PFSK-1 (cell line): ENCODE measurements around the gene HMGN4.

Source experiments
- FOXP2 ChIP-seq: optimal IDR thresholded peaks from 2 replicates; pipeline ENCODE3; 2011; ENCODE audit warnings: borderline replicate concordance, control low read depth, inconsistent platforms; ENCODE audit not compliant: insufficient read depth; ENCODE audit errors: extremely low read length, extremely low read depth
- POLR2AphosphoS5 ChIP-seq: IDR thresholded peaks from 2 replicates; pipeline ENCODE4 v1.6.1; 2012; ENCODE audit warnings: low read depth, mild to moderate bottlenecking, control low read depth, low read length, moderate library complexity
- SIN3A ChIP-seq: IDR thresholded peaks from 2 replicates; pipeline ENCODE4 v1.6.1; 2012; ENCODE audit warnings: mild to moderate bottlenecking, low read length, moderate library complexity, borderline replicate concordance; ENCODE audit not compliant: insufficient read depth
- TAF1 ChIP-seq: IDR thresholded peaks from 2 replicates; pipeline ENCODE4 v1.6.1; 2012; ENCODE audit warnings: low read length, control low read depth, borderline replicate concordance; ENCODE audit not compliant: insufficient read depth
- TF ChIP-seq, protein P1 (sequence below), 2 experiments: IDR thresholded peaks; 2 replicates each; pipeline versions ENCODE4 v1.6.1 to v1.8.0; 2011 to 2012; ENCODE audit warnings: low read depth in 2 of 2, low read length in 2 of 2, control low read depth in 1 of 2, inconsistent platforms in 1 of 2, mild to moderate bottlenecking in 1 of 2, moderate library complexity in 1 of 2; ENCODE audit not compliant: insufficient read depth in 1 of 2

HMGN4 gene

DNA sequence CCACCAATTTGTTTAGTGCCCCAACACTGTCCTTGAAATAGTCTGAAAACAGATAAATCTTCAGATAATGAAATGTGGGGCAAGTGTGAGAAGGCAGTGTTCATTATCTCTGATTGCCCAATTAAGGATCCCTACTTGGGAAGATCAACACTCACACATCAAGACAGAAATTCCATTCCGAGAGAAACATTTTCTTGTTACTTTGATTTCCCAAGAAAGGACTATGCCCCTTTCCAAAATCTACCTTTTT lies 16.2 kb downstream of the HMGN4 start:
- TF ChIP-seq SIN3A (no peak), POLR2AphosphoS5 (no peak), TAF1 (no peak), FOXP2 (no peak)
- TF ChIP-seq, protein P1, sequence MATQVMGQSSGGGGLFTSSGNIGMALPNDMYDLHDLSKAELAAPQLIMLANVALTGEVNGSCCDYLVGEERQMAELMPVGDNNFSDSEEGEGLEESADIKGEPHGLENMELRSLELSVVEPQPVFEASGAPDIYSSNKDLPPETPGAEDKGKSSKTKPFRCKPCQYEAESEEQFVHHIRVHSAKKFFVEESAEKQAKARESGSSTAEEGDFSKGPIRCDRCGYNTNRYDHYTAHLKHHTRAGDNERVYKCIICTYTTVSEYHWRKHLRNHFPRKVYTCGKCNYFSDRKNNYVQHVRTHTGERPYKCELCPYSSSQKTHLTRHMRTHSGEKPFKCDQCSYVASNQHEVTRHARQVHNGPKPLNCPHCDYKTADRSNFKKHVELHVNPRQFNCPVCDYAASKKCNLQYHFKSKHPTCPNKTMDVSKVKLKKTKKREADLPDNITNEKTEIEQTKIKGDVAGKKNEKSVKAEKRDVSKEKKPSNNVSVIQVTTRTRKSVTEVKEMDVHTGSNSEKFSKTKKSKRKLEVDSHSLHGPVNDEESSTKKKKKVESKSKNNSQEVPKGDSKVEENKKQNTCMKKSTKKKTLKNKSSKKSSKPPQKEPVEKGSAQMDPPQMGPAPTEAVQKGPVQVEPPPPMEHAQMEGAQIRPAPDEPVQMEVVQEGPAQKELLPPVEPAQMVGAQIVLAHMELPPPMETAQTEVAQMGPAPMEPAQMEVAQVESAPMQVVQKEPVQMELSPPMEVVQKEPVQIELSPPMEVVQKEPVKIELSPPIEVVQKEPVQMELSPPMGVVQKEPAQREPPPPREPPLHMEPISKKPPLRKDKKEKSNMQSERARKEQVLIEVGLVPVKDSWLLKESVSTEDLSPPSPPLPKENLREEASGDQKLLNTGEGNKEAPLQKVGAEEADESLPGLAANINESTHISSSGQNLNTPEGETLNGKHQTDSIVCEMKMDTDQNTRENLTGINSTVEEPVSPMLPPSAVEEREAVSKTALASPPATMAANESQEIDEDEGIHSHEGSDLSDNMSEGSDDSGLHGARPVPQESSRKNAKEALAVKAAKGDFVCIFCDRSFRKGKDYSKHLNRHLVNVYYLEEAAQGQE (IDR thresholded peaks at IDR 0.05; ENCODE audit: insufficient read depth in 1 of 2, low read depth in 2 of 2, low read length in 2 of 2) = no peak

DNA sequence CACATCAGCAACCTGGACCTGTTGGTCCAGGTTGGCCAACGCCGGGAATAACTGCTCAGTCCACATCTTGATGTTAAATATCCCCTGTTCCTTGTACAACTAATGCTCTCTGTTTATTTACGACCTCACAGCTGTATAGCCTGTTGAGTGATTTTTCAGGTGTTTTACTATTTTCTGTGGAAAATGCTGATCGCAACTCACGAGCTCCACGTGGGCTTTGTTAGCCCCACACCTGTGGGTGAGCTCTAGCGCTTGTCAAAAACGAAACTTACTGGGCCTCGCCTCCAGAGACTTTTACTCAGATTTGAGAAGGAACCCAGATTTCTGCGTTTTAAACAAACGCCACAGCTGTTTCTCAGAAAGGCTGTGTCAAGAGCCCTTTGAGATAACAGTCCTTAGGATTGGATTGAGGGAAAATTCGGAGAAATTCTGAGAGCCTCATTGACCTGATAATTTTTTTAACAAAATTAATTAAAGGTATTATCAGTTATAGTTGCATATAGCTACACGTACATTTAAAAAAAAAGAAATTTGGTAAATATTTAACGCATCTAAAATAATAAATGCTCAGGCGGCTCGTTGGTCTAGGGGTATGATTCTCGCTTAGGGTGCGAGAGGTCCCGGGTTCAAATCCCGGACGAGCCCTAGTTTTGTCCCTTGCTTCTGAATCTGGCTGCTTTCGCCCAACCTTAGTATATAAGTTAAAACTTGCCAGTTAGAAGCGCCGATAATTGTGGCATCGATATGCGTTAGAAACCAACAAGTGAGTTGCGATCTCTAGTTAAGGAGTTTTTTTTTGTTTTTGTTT lies 16.7 kb downstream of the HMGN4 start:
- TF ChIP-seq TAF1 (no peak), POLR2AphosphoS5 (no peak), SIN3A (0 out of 2 replicates have a peak, but pooled peaks have one; percentile 42), FOXP2 (no peak)
- TF ChIP-seq, protein P1 (IDR thresholded peaks at IDR 0.05; ENCODE audit: insufficient read depth in 1 of 2, low read depth in 2 of 2, low read length in 2 of 2) = no peak

DNA sequence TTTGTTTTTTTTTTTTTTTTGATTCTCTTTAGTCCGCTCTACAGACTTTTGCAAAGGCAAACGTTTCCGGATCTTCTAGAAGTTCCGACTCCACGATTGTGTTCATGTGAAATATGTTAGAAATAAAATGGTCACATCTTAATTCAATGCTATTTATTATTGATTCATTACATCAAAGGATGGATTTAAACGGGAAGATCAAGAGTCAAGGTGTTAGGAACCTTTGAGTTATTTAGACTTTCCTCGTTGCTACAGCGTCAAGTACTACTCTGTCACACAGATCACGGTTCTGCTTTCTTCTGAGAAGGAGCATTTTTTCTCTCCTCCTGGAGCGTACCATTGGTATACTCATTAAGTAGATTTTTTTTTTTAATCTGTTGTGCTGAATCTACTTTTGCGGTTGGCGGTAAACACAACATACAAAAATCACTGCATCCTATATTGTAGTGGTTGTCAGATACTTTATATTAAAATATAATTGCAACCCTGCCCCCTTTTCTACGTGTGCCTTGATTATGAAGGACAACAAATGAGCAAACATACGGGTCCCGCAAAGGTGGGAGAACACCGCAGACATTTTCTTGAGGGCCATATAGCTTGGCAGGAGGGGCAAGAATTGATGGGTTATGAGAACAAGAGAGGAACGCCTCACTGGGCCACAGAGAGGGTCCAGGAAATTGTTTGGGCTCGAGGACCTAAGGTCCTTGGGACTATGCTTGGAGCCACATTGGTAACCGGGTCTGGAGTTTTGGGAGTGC lies 17.5 kb downstream of the HMGN4 start:
- TF ChIP-seq TAF1 = no peak
- TF ChIP-seq SIN3A = no peak
- TF ChIP-seq FOXP2 = no peak
- TF ChIP-seq, protein P1 (IDR thresholded peaks at IDR 0.05; ENCODE audit: insufficient read depth in 1 of 2, low read depth in 2 of 2, low read length in 2 of 2) = no peak
- no peak for TF ChIP-seq POLR2AphosphoS5

DNA sequence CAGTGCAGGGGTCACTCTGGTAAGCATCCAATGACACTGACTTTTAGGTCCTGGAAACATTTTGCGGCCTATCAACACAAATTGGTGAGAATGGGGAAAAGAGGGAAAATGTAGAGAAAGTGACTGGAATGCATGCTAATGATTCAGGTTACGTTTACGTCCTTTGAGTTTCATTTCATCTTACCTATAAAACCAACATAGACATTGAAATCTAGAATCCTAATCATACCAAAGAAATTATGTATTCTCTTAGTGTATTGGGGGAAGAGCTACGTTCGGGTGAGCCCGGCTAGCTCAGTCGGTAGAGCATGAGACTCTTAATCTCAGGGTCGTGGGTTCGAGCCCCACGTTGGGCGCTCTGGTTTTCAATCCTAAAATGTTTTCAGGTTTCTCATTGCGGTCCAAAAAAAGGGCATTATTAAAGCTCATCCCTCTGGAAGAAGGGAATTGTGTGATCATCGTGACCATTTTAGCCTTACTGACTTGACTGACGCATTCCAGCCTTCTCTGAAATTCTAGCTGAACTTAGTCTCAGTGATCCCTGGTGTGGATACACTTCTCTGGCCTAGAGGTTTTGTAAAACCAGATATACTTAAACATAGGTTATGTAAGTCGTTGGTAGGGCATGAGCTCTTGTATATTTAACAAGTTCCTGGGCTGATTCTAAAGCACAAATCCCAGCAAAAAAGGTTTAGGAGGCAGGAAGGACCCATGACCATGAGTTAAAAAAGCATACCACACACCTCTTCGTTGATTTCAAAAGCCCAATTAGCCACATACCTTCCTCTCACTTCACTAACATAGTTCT lies 18.3 kb downstream of the HMGN4 start:
- TF ChIP-seq FOXP2 = no peak
- TF ChIP-seq POLR2AphosphoS5 = no peak
- no peak for TF ChIP-seq SIN3A
- TF ChIP-seq, protein P1 (IDR thresholded peaks at IDR 0.05; ENCODE audit: insufficient read depth in 1 of 2, low read depth in 2 of 2, low read length in 2 of 2) = no peak
